GM18861 (cell line): ENCODE results near the gene ILF3.
"Not testable (repeated sequence)": the region's sequence is repeated elsewhere in the genome, so short reads cannot be mapped to it uniquely, and the experiment has no call there.

Experiments used
- ATAC-seq: cut with Tn5 transposase; IDR thresholded peaks from one replicate; pipeline ENCODE4 v1.9.1; 2021; ENCODE audit not compliant: unreplicated experiment

The ILF3 gene

DNA sequence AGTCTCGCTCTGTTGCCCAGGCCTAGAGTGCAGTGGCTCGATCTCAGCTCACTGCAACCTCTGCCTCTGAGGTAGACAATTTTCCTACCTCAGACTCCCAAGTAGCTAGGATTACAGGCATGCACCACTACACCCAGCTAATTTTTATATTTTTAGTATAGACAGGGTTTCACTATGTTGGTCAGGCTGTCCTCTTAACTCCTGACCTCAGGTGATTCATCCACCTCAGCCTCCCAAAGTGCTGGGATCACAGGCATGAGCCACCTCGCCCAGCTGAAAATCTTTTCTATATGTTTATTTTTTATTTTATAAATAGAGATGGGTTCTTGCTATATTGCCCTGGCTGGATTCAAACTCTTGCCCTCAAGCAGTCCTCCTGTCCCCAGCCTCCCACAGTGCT is 17.8 kb downstream of the ILF3 start:
- not testable (repeated sequence) for ATAC-seq

- ATAC-seq, result not testable (repeated sequence)
These were observed 21.1 kb downstream of the ILF3 start for GRCh38 chr19:10675214-10675613.

- no peak for ATAC-seq
These were observed 23.6 kb downstream of the ILF3 start for GRCh38 chr19:10677751-10678150.

GRCh38 chr19:10678813-10679212 is 24.7 kb downstream of the ILF3 start:
- ATAC-seq, result no peak

GRCh38 chr19:10679743-10680142 is 25.6 kb downstream of the ILF3 start:
- no peak for ATAC-seq

GRCh38 chr19:10680545-10681135 is 26.5 kb downstream of the ILF3 start:
- no peak for ATAC-seq

GRCh38 chr19:10681658-10682057 is 27.5 kb downstream of the ILF3 start:
- no peak for ATAC-seq

- no peak for ATAC-seq
These were observed 28.4 kb downstream of the ILF3 start for GRCh38 chr19:10682397-10683063.

DNA sequence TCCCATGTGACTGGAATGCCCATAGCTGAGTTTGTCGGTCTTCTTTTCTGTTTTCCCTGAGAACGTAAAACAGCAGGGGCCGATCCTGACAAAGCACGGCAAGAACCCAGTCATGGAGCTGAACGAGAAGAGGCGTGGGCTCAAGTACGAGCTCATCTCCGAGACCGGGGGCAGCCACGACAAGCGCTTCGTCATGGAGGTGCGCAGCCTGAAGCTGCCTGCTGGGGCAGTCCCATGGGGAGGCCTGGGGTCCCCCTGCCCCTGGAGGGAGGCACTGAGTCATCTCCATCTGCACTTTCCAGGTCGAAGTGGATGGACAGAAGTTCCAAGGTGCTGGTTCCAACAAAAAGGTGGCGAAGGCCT is 28.9 kb downstream of the ILF3 start:
- no peak for ATAC-seq

DNA sequence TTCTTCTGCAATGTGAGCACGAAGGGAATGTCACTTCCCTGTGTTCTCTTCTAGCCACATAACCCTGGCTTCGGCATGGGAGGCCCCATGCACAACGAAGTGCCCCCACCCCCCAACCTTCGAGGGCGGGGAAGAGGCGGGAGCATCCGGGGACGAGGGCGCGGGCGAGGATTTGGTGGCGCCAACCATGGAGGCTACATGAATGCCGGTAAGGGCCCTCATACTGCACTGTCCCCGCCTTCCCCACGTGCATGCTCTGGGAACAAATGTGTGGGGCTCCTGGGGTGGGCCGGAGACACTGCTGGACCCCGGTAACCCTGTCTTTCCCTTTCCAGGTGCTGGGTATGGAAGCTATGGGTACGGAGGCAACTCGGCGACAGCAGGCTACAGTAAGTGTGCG is 29.4 kb downstream of the ILF3 start:
- ATAC-seq, result no peak

DNA sequence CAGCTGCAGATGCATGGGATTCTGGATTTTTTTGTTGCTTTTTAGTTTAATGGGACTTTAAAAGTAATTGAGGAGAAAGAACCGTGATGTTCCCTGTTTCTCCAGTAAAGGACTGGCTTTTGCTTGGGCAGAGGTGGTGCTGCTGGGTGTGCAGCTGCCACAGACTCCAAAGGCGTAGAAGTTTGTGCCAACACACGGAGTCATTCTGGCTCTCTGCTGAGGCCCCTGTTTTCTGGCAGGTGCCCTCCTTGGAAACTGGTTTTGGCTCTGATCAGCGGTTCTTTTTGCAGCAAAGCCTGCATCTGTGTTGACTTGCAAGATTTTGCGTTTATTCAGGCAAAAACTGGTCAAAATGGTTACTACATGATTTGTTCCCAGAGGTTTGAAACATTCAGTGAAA is 31.1 kb downstream of the ILF3 start:
- ATAC-seq, result no peak

GRCh38 chr19:10686193-10686592 is 32.0 kb downstream of the ILF3 start:
- no peak for ATAC-seq

DNA sequence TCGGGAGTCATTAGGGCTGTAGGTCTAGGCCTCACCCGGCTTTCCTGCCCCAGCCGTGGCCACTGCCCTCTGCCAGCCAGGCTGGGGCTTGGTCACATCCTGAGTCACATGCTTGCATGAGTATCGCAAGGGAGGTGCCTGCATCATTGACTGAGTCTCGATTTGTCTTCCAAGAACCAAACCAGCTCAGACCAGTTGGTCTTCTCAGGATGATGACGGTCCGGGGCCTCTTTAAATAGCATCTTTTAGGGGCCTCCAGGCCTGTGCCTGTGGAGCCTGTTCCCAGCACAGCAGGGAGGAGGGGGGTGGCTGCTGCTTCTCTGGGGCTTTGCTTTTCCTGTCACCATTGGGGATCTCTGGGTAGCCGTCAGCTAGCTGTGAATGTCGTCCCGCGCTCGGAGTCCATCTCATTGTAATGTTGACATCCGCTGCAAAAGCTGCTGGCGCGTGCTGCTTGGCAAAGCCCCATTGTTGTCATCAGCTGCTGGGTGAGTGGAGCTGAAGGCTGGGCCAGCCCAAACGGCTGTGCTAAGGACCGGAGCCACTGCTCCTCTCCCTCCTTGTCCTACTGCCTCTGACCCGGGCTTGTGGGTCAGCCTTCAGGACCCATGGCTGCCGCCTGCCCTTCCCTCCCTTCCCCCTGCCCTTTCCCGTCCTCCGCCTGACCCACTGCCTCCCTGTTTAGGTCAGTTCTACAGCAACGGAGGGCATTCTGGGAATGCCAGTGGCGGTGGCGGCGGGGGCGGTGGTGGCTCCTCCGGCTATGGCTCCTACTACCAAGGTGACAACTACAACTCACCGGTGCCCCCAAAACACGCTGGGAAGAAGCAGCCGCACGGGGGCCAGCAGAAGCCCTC is 32.7 kb downstream of the ILF3 start:
- no peak for ATAC-seq

DNA sequence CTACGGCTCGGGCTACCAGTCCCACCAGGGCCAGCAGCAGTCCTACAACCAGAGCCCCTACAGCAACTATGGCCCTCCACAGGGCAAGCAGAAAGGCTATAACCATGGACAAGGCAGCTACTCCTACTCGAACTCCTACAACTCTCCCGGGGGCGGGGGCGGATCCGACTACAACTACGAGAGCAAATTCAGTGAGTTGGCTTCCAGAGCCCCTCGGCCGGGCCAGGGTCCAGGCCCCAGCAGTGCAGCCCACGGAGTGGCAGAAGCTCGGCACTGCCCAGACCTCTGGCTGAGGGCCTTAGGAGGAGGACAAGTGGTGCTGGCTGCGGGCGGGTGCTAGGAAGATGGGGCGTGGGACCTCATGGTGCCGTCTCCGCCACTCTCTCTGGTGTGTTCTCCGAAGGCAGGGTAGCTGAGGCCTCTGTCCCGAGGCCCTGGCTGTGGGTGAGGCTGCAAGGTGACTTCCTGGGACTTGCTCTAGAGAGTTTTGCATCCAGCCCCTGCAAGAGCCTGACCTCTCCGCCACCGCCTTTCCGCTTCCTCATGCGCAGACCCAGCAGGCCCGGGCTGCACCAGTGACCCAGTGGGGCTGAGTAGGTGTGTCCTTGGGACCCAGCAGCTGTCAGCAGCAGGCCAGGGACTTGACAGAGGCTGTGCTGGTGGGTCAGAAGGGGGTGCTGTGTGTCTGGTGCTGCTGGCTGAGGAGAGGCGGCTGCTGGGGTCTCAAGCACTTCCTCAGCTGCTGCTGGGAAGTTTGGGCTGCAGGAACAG is 33.6 kb downstream of the ILF3 start:
- no peak for ATAC-seq

DNA sequence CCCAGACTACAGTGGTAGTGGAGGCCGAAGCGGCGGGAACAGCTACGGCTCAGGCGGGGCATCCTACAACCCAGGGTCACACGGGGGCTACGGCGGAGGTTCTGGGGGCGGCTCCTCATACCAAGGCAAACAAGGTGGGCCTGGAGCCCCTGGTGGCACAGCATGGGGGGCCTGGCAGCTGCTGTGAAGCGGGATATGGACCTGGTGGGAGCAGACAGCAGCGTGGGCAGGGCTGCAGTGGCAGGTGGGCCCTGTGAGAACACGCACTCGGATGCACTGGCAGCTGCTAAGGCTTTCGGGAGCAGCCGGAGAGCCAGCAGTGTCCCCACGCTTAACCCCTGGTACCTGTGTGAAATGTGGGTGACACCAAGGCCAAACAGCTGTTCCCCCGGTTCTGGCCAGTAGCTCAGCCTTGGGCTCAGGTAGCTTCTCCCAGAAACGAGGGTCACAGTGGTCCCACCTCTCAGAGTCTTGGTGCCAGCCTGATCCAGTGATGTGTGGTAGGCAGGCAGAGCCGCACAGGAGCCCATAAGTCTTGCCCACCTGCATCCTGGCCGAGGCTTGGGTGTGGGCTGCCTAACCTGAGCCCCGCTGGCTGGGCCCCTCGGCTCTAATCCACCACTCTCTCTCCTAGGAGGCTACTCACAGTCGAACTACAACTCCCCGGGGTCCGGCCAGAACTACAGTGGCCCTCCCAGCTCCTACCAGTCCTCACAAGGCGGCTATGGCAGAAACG is 34.6 kb downstream of the ILF3 start:
- ATAC-seq, result no peak

- no peak for ATAC-seq
These were observed 36.2 kb downstream of the ILF3 start for GRCh38 chr19:10690341-10690781.

DNA sequence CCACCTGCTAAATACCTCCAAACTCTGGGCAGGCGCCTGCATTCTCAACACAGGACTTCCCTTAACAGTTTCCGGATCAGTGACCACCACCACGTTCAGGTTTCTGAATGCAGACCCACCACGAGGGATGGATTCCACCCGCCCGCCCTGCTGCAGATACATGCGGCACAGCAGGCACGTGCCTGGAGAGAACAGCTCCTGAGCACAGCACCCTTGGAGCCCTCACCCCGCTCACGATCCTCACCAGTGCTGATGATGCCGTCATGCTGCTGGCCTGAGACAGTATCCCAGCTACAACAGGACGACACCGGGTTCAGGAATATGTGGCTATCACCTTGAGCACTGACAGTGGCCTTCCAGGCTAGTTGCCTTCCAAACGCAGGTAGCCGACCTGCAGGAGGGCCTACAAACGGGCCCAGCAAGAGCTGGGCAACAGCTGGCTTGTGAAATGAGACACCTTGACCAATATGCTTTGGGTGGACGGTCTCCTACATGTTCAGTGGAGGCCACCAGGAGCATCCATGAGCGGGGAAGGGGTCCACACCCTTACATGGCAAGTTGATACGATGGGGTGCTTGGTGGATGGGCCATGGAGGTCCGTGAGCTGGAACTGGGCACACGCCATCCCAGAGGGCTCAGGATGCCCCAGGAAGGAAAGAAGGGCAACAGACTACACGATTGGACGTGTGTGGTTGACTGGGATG is 37.2 kb downstream of the ILF3 start:
- ATAC-seq, result no peak

DNA sequence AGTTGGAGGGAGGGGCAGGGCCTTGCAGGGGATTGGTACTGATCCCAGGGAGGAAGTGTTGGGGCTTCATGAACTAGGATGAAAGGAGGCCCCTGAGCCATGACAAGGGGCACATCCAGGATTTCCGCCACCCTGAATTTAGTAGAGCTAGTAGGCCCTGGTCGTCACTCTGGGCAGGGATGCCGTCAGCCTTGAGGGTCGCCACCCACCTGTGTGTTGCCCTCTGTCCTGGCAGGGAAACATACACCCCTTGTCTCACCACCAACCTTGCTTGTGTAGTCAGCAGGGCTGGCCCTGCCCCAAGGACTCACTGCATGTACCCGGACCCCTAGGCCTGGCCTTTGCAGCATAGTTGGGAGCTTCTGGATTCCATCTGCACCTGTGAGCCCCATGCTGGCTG is 37.7 kb downstream of the ILF3 start:
- ATAC-seq, result no peak

GRCh38 chr19:10692673-10693264 is 38.6 kb downstream of the ILF3 start:
- no peak for ATAC-seq
